HG02852 (cell line): ENCODE data around the gene ZIC2.
"Not testable (repeated sequence)": the region's sequence is repeated elsewhere in the genome, so short reads cannot be mapped to it uniquely, and the experiment has no call there.

Source experiments
- ATAC-seq: cut with Tn5 transposase; IDR thresholded peaks from one replicate; pipeline ENCODE4 v1.9.1; 2021; ENCODE audit warnings: mild to moderate bottlenecking, moderate library complexity; ENCODE audit not compliant: unreplicated experiment

ZIC2 gene

DNA sequence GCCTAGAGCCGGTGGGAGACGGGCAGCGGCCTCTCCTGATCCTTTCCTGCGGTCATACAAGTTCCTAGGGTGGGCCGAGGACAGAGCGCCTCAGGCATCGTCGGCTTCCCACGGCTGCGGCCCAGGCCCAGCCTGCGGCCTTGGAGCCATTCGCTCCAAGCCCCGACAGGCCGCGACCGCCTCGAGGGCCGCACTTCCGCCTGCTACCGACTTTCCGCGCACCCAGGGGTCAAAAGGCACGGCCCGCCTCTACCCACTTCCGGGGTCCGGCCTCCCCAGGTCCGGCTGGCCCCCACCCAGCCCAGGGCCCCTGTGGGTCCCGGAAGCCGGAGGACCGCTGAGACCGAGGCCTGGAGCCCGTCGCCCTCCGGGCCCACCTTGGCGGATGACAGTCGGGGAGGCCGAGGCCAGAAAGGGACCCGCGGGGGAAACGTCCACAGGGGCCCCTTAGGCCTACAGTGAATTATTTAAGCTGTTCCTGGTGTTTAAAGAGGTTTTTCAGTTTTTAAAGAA lies 16.2 kb downstream of the ZIC2 start:
- no peak for ATAC-seq

DNA sequence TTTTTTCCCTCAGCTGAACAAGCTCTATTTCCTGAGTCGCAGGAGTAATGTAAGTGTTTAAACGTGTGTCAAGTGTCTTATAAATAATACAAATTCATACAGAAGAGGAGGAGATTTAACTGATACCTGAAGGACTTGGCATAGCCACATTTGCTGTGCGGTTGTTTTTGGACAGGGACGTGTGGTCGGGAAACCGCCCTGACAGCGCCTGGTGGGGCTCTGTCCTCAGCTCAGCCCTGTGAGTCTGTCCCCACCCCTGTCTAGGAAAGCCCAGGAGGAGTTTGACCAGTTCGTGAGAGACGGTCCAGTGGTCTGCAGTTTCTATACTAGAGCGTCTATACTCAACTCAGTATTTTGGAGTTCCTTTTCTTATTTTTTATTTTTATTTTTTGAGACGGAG lies 16.7 kb downstream of the ZIC2 start:
- ATAC-seq: no peak

DNA sequence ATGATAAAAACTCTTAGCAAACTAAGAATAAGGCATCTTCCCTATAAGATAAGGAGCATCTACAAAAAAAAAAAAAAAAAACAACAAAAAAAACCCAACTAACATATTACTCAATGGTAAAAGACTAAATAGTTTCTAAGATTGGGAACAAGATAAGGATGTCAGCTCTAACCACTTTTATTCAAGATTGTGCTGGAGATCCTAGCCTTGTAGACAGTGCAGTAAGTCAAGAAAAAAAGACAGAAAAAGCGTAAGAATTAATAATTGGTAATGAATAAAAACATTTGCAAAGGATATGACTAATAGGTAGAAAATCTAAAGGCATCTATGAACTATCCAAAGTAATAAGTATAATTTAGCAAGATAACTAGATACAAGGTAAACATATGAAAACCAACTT lies 33.0 kb downstream of the ZIC2 start:
- no peak for ATAC-seq

DNA sequence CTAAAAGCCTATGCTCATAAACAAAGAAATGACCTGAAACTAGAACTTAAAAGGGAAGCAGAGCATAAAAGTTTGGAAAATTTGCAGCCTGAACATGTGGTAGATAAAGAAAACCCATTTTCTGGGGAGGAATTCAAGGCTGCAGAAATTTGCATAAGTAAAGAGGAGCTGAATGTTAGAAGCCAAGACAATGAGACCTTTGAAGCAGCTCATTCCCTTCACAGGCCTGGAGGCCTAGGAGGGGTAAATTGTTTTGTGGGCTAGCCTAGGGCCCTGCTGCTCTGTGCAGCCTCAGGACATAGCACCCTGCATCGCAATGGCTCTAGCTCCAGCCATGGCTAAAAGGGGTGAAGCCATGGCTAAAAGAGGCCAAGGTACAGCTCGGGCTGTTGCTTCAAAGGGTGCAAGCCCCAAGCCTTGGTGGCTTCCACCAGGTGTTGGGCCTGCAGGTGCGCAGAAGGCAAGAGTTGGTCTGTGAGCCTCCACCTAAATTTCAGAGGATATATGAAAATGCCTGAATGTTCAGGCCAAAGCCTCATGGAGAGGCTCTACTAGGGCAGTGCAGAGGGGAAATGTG lies 38.3 kb downstream of the ZIC2 start:
- no peak for ATAC-seq

DNA sequence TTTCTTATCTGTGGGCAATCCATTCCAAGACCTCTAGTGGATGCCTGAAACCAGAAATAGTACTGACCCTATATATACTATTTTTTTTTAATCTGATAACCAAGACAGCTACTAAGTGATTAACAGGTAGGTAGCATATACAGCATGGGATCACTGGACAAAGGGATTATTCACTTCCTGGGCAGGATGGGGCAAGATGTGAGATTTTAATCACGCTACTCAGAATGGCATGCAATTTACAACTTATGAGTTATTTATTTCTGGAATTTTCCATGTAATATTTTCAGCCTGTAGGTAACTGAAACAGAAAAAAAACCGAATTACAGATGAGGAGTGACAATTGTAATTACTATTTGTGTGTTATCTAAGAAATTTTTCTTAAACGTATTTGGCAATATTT lies 41.2 kb downstream of the ZIC2 start:
- no peak for ATAC-seq

DNA sequence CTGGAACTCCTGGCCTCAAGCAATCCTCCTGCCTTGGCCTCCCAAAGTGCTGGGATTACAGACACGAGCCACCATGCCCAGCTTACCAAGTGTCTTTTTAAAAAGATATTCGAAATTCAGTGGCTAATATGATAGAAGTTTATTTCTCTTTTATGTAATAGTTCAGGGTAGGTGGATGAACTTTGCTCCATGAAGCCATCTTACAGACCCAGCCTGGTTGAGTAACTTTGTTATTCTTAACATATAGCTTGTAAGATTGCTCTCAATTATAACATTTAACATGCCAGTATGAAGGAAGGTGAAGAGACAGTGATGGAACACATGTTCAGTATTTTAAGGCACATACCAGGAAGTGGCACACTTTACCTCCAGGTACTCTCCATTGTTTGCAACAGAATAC lies 42.4 kb downstream of the ZIC2 start:
- no peak for ATAC-seq

DNA sequence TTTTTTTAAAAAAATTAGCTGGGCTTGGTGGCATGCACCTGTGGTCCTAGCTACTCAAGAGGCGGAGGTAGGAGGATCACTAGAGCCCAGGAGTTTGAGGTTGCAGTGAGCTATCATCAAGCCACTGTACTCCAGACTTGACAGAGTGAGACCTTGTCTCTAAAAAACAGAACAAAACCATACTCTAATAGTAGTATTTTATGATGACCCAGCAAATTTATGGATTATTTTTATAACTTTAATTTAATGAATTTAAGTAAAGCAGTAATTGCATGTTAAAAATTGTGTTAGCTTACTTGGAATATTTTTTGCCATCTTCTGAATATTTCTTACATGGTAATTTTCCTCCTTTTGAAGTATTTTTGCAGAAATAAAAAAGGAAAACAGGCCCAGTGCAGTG lies 48.3 kb downstream of the ZIC2 start:
- no peak for ATAC-seq

DNA sequence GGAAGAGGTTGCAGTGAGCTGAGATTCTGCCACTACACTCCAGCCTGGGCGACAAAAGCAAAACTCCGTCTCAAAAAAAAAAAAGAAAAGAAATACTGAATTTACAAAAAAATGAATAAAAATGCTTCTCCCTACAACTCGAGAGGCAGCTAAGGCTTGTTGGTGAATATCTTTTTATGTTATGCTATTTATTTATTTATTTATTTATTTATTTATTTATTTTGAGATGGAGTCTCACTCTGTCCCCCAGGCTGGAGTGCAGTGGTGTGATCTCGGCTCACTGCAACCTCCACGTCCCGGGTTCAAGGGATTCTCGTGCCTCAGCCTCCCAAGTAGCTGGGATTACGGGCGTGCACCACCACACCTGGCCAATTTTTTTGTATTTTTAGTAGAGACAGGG lies 51.1 kb downstream of the ZIC2 start:
- not testable (repeated sequence) for ATAC-seq

DNA sequence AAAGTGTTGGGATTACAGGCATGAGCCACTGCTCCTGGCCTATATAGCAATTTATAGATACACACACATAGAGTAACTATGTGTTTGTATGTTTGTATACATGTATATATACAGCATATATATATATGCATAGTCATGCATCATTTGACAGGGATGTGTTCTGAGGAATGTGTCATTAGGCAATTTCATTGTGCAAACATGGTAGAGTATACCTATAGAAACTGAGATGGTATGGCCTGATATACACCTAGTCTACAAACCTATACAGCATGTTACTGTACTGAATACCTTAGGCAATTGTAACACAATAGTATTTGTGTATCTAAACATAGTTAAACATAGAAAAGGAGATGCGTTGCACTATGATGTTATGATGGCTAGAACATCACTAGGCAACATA lies 54.4 kb downstream of the ZIC2 start:
- no peak for ATAC-seq
